Measurements from ENCODE around the gene ZBTB33.

GRCh38 chrX:120264341-120264740 lies 13.7 kb downstream of the ZBTB33 start:
- TF ChIP-seq EP300 (IDR thresholded peaks at IDR 0.05) = no peak
- no peak for TF ChIP-seq CTCF (IDR thresholded peaks at IDR 0.05)
